ENCODE results near the gene FUT7.

GRCh38 chr9:137074657-137075274 is 42.9 kb upstream of the FUT7 start:
- TF ChIP-seq CTCF (IDR thresholded peaks at IDR 0.05) (no peak), POLR2A (IDR thresholded peaks at IDR 0.05) (no peak)
